Fibroblast of the conjunctiva (primary cell): ENCODE data around the gene PLTP.
"Not testable (repeated sequence)": the region's sequence is repeated elsewhere in the genome, so short reads cannot be mapped to it uniquely, and the experiment has no call there.

Experiments used
- DNase-seq: peaks from one replicate; pipeline ENCODE4 v3.0.0-alpha.2; 2010; ENCODE audit warnings: low read depth

PLTP gene, protein sequence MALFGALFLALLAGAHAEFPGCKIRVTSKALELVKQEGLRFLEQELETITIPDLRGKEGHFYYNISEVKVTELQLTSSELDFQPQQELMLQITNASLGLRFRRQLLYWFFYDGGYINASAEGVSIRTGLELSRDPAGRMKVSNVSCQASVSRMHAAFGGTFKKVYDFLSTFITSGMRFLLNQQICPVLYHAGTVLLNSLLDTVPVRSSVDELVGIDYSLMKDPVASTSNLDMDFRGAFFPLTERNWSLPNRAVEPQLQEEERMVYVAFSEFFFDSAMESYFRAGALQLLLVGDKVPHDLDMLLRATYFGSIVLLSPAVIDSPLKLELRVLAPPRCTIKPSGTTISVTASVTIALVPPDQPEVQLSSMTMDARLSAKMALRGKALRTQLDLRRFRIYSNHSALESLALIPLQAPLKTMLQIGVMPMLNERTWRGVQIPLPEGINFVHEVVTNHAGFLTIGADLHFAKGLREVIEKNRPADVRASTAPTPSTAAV

DNA sequence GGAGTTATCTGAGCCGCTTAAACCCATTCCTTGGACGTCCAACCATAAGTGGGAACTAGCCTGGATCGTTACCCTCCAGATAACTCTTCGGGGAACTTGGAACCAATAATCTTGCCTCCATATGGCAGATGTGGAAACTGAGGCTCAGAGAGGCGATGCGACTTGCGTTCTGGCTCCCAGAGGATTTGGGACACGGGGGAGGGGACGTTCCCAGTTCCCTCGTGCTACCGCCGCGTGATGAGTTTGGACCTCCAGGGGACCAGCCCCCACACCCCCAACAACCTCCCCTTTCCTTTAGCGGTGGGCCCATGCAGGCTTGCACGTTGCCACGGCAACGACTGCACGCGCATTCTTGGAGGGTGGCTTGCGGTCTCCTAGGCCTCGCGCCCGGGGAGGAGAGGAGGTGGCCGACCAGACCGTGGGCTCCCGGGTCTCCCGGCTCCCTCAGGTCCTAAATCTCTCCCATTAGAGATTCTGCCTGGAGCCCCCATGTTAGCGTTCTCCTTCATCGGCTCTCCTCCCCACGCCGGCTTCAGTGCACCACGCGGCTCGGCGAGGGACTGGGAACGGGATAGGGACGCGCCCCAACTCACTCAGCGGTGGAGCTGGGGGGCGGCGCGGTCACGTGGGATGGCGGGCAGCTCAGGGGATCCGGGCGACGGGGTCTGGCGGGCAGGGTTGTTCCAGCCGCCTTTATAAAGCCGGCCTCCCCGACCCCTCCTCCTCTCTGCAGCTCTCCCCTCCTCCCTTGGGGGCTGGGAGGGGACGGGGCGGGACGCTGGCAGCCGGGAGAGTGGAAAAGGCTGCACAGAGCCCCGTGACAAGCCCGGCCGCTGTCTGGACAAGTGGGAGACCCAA is at the start of gene PLTP:
Gene PLTP (minus strand): TSS at position 670 of the 858 bp plus-strand sequence. CDS start 703 bp downstream, outside the sequence.
- DNase-seq = no peak

DNA sequence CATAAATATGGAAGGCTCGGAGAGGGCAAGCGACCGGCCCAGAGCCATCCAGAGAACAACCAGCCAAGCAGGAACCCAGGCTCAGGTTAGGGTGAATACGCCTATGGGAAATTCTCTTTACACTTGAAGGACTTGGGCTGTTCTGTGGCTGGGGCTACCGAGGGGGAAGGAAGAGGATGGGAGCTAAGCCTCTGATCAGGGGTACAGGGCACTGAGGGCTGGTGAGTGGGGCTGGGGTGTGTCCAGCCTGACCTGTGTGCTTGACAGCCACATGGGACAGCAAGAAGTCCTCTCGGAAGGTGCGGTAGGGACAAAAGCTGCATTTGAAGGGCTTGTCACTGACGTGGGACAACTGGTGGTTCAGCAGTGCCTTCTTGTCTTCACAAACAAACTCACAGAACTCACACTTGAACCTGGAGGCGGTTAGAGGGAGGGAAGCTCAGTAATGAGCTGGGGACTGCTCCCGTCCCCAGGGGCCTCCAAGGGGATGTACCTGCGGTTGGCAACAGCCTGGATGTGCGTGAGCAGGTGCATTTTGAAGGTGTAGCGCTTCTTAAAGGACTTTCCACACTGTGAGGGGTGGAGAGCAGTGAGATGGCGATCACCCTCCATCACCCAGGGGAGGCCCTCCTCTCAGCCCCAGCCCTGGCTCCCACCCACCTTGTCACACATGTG is 48.1 kb upstream of the PLTP start:
- no peak for DNase-seq

DNA sequence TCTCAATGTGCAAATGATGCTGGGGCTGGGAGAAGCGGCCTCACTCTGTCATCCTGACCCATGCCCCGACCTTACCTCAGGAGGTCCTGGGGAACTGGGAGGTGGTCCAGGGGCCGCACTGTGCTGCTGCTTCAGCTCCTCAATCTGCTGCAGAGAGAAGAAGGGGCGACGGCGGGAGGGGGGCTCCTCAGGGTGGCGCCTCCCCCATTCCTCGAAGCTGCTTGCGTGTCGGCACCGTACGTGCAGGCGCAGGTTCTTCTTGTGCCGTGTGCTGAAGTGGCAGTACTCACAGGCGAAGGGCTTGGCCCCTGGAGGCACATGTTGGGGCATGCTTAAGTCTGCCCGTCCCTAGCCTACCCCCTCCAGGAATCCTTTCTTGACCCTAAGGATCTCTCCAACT is 47.2 kb upstream of the PLTP start:
- DNase-seq = no peak

DNA sequence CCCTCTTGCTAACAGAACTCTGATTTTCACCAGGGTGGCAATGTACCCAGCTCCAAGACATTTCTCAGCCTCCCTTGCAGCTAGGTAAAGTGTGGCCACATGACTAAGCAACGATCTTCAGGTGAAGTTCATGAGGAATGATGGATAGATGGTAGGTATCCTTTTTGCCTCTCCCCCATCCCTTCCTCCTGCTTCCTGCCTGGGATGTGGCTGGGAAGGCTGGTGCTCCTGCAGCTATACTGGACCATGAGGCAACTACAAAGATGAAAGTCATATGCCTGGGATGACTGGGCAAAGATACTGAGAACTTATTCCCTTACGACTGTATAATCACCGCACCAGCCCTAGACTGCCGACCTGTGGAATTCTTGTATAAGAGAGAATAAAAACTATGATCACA is 46.6 kb upstream of the PLTP start:
- no peak for DNase-seq

DNA sequence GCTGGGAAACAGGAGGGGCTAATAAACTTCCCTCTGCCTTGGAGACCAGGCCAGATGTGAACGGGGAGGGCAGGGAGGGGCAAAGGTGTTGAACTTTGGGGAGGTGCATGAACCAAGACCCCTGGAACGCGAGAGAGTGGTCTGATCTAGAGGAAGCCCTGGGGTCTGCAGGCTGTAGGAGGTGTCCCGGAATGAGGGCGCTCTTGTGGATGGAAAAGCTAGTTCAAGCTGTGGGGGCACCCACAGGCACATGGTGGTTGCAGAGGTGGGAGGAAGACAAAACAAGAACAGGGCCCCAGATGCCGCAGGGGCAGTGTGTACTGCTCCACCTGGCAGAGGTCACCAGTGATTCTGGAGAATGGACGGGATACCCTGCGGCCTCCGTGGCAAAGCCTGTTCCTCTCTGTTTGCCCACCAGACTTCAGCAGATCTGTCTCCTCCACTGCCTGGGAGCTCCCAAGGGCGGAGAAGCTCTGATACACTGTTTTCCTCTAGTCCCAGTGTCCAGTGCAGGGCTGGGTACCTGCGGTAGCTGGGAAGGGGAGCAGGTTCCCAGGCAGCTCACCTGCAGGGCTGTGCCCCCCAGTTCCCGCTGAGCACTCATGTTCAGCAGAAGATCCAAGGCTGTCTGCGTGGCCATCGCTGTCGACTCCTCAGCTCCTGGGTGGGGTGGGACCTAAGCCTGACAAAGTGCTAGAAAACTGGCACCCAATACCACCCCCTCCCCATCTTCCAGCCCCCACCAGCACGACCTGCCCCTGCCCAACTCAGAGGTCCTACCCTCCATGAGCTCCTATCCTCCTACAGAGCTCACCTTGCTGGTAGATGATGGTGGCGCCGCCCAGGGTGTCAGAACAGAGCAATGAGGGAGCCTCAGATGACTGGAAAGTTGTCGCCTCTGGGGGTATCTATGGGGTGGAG is 45.3 kb upstream of the PLTP start:
- DNase-seq = no peak

DNA sequence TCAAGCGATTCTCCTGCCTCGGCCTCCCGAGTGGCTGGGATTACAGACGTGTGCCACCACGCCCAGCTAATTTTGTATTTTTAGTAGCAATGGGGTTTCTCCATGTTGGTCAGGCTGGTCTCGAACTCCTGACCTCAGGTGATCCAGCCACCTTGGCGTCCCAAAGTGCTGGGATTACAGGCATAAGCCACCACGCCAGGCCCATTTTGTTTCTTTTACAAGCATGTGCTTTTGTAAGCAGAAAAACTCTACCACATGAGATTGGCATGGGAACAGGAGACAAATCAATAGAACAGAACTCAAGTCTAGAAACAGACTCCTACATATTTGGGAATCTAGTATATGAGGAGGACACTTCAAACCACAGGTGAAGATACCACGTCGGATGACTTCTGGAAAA is 44.4 kb upstream of the PLTP start:
- not testable (repeated sequence) for DNase-seq

DNA sequence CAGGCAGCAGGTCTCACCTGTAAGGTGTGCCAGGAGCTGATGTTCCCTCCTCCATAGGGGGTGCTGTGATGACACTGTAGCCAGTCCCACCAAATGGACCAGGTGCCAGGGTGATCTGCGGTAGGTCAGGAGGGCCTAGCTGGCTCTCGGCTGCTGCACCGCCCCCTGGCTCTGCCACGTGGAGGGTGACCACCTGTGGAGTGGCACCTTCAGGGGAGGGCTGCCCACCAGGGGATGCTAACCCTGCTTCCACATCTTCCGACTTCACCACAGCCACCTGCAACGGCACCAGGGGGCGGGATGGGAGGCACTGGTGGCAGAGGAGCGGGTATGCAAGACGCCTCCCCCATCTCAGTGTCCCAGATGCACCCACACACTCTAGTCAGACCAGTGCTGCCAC is 41.7 kb upstream of the PLTP start:
- no peak for DNase-seq

DNA sequence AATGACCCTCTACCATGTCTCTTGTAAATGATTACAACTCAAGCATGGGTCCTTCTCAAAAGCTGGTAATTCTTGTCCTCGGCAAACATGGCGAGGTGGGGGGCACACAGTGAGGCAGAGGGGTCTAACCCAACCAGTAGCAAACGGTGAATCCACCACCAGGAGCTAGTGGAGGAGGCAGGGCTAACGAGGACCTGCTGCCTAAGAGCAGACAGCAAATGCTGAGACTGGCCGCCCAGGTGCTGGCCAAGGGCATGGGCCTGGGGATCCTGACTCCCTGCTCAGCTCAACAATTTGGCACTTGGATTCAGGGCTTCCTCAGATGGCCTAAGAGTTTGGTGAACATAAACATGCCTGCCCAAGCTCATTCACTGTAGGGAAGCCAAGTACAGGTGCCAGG is 40.9 kb upstream of the PLTP start:
- no peak for DNase-seq

DNA sequence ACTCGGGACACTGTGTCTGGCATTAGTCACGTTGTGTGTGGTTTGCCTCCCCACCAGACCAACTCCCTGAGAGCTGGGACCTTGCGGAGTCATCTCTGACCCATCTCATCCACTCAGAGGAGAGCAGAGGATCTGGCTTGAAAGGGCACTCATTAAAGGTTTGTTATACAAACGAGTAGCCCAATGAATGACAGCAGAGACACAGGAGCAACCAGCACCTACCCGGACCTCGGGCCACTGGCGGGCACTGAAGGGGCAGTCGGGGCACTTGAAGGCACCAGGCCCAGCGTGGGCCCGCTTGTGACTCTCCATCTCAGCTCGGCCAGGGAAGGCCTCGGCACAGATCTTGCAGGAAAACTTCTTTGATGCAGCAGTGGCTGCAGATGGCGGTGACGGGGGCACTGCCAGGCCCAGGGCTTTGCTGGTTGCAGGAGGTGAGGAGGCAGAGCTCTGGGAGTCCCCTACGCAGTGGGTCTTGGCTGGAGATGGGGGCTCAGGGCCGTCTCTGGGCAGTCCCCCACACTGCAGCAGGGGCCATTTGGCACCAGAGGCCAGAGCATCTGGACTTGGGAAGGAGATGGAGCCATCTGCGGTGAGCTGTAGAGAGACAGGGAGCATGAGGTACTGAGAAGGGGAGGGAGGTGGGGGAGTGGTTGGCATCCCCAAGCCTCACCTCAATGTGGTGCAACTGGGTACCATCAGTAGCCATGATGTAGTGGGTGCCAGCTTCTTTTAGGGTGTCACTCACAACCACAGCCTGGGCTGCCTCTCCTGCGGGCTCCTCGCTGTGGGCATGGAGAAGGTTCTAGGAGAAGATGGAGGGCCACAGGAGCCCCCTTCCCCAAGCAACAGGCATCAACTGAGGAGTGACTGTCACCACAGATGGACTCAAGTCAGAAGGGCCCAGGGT is 40.2 kb upstream of the PLTP start:
- DNase-seq = no peak

DNA sequence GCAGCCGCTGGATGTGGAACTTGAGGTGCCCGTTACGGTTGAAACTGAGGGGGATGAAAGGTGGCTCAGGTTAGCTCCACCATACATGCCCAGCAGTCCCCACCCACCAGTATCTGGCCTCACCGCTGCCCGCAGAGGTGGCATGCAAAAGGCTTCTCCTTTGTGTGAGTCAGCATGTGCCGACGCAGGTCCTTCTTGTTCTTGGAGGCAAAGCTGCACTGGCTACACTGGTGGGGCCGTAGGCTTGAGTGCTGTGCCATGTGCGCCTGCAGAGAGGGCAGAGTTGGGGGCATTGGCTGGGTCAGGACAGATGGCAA is 38.3 kb upstream of the PLTP start:
- no peak for DNase-seq

DNA sequence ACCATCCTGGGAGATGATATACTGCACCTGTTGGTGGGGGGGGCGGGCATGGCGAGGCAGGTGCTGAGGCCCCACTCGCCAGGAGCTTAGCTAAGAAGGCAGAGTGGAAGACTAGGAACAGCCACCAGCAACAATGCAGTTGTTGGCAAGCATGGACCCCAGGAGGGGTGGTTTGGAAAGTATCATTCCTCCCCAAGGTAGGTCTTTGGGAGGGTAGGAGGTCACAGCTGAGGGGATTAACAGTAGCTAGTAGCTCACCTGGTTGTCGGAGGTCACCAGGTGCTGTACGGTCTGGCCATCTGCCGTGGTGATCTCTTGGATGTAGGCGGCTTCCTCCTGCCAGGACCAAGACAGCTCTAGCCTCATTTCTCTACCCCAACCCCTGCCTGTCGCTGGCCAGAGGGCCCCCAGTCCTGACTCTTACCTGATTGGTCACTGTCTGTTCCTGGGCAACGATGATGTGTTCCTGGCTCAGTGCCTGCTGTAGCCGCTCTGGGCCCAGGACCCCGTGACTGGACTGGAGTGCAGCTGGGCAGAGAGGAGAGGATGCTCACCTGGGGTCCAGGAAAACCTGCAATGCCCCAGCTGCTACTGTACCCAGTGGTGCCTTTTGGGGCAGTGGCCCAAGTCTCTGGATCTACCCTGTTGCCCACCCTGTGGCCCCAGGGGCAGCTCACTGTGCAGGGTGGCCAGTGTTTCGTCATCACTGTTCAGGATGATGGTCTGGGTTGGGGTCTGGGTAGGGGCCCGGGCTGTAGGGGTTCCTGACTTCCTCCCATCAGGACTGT is 37.8 kb upstream of the PLTP start:
- no peak for DNase-seq

DNA sequence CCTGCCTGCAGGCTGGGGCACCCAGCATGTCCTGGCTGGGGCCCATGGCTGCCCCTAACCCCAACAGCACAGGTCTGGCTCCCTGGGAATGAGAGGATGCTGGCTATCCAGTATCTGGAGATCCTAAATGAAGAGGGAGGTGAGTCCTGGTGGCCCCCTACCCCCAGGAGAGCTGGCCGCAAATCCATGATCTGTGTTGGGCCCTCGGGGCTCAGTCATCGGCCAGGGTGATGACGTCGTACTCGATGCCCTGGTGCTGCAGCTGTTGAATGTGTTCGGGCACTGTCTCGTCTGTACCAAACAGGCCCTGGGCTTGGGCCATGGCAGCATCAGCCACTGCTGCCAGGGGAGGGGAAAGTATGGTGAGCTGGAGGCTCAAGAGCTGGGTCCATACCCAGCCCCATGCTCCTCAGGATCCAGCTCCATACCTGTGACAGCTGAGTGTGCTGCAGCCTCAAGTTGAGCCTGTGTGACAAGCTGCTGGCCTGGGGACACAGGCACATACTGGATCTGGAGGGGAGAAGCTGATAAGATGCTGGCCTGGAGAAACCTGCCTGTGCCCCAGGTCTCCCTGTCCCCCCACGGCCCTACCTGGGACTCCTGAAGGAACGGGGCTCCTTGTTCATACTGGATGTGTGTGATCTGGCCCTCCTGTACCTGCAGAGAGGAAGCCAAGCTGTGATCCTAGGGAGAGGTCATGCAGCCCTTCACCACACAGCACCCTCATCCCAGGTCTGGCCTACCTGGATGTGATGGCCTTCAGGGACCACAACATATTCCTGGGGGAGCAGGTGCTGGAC is 37.0 kb upstream of the PLTP start:
- DNase-seq = no peak

DNA sequence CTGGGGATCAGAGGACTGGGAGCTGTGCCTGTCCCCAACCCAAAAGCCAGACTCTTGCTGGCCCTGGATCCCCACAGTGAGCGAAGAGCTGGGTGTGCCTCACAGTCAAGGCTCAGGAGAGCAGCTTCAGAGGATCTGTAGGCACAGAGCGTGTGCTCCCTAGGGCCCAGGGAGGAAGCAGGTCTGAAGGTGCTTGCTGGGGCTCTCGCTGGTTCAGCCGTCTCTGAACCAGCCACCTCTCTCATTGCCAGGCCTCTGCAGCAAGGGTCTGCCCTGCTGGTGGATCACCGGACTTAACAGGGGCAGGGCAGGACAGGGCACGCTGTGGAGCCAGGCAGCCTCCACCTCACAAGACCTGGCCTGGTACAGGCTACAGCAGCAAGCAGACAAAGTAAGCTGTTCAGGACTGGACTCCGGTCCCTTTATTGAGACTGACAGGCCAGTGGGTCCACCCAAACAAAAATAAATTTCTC is 36.3 kb upstream of the PLTP start:
- DNase-seq = no peak

DNA sequence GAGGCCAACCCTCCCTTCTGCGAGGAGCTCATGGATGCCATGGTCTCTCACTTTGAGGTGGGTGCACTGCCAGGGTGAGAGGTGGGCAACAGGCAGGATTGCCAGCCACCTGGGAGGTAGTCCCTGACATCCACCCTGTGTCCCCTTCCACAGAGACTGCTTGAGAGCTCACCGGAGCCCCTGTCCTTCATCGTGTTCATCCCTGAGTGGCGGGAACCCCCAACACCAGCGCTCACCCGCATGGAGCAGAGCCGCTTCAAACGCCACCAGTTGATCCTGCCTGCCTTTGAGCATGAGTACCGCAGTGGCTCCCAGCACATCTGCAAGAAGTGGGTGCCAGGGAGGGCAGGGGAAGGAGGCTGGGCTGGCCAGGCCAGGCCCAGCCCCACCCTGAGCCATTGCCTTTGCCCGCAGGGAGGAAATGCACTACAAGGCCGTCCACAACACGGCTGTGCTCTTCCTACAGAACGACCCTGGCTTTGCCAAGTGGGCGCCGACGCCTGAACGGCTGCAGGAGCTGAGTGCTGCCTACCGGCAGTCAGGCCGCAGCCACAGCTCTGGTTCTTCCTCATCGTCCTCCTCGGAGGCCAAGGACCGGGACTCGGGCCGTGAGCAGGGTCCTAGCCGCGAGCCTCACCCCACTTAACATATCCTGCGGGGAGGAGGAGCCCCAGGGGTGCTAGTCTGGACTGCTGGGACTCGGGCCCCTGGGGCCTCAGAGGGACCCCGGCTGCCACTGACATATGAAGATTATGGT is 35.3 kb upstream of the PLTP start:
- no peak for DNase-seq

DNA sequence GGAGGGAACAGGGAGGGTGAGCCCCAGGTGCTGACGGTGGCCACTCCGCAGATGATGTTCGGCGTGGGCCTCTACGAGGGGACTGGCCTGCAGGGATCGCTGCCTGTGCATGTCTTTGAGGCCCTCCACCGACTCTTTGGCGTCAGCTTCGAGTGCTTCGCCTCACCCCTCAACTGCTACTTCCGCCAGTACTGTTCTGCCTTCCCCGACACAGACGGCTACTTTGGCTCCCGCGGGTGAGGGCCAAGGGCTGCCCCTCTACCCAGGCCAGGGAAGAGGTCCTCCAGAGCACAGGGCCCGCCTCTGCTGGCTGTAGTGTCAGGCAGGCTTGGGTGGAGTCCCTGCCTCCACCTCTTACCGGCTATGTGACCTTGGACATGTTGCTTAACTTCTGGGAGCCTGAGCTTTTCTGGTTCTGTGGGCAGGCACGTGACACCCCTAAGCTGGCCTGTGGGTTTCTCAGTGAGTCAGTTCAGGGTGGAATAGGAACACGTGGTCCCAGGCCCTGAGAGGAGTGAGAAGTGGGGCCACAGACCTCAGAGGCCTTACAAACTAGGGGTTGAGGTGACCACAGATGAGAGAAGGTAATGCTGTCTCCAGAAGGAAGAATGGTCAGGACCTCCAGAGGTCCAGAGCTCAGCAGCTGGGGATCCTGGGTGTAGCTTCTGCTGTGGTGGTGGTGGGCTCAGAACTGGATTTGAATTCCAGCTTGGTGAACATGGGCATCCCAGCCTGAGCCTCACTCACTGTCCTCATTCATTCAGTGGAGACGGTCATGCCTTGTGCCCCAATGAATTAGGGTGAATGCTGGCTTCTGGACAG is 34.4 kb upstream of the PLTP start:
- peak; percentile 49 for DNase-seq

DNA sequence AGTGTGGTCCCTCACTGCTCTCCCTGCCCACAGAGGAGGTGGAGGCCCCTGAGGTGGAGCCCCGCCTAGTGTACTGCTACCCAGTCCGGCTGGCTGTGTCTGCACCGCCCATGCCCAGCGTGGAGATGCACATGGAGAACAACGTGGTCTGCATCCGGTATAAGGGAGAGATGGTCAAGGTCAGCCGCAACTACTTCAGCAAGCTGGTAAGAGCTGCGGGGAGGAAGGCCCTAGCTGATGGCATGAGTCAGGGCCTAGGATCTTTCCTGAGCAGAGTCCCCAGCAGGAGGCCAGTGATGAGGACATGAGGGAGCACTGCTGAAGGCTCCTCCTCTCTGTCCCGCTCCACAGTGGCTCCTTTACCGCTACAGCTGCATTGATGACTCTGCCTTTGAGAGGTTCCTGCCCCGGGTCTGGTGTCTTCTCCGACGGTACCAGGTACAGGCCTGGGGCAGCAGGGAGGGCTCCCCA is 33.8 kb upstream of the PLTP start:
- no peak for DNase-seq
